HG02852 (cell line): Measurements from ENCODE around the gene PNLDC1.
A peak's percentile ranks its signal among the peaks of the same experiment; 100 is the strongest.
"Not testable (repeated sequence)": the region's sequence is repeated elsewhere in the genome, so short reads cannot be mapped to it uniquely, and the experiment has no call there.

Source experiments
- ATAC-seq: cut with Tn5 transposase; IDR thresholded peaks from one replicate; pipeline ENCODE4 v1.9.1; 2021; ENCODE audit warnings: mild to moderate bottlenecking, moderate library complexity; ENCODE audit not compliant: unreplicated experiment

The PNLDC1 gene

DNA sequence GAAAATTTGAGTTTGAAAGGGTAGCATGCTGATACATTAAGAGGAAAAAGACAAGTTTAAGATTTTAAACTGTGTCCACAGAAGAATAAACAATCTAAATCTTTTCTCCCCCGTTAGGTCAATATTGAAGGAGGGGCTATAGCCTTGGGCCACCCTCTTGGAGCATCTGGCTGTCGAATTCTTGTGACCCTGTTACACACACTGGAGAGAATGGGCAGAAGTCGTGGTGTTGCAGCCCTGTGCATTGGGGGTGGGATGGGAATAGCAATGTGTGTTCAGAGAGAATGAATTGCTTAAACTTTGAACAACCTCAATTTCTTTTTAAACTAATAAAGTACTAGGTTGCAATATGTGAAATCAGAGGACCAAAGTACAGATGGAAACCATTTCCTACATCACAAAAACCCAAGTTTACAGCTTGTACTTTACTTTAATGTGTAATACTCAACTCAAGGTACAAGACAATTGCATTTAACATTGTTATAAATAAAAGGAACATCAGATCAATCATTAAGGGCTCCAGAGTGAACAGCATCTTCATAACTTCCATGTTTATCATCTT lies 21.5 kb upstream of the PNLDC1 start:
- ATAC-seq, result no peak

DNA sequence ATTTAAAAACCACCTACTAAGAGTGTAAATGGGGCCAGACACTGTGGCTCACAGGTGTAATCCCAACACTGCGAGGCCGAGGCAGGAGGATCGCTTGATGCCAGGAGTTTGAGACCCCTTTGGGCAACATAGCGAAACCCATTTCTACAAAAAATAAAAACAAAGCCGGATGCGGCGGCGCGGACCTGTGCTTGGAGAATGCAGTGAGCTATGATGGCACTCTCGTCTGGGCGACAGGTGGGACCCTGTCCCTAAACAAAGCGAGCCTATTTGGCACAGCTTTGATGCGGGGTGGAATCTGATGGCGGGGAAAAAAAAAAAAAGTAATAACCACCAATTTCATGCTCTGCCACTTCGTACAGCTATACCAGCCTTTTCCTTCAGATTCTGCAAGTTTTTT lies 11.8 kb upstream of the PNLDC1 start:
- no peak for ATAC-seq

DNA sequence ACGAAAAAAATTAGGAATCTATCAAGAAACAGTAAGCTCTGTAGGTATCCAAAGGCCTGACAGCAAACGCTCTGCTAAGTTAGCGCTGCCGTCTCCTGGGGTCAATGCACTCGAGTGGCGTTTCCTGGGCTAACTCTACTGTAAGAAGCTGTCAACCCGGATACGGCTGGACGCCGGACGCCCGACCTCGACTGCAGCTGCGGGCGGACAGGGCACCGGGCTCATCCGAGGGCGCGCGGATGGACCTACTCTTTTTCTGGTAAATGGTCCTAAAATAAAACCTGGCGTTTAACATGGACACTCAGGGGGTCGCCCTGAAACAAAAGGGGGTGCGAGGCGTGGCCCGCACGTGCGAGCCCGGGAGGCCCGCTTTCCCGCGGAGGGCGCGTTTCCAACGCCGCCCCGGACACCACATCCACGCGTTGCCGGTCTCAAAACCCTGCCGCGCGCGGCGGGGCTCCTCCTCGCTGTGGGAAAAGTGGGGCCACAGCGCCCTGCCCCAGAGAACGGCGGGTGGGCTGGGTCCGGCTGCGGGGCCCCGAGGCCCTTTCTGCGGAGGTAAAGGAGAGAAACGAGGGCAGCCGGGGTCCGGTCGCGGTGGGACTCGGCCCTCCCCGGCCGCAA lies 11.2 kb upstream of the PNLDC1 start:
- ATAC-seq, result no peak

DNA sequence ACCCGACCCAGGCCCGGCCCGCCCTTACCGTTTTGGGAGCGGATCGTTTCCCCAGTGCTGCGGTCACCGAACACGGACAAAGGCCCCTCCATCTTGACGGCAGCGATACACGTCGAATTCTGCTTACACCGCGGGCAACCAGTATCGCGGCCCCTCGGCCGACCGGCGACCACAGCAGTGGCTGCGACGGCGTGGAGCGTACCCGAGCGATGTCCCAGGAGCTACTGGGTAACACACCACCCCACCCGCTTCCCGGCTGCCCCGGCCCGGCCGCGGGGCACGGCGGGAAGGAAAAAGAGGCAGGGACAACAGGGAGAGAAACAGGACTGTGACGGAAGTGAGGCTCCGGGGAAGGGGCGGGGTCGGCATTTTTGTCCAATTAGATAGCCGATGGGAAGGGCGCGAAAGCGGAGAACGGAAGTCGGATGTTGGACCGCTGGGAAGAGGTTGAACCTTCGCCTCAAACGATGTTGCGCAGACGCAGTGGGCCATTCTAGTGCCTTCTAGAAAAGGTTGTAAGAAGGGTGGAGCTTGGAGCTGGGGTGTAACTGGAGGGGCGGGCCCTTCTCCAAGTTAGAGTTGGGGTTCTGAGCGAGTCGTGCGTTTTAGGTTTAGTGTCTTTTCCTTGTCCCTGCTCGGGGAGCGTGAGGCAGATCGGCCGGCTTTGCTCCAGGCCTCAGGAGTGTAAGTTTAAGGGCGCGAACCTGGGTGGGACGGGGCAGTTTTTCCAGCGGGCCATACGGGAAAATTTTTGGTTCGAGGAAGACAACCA lies 10.5 kb upstream of the PNLDC1 start, which contains the start of gene TCP1:
Gene TCP1, minus strand, starts transcription at position 226 of the 772 bp plus-strand sequence. Its CDS starts 134 bp downstream, at position 92.
- peak; percentile 70 for ATAC-seq

DNA sequence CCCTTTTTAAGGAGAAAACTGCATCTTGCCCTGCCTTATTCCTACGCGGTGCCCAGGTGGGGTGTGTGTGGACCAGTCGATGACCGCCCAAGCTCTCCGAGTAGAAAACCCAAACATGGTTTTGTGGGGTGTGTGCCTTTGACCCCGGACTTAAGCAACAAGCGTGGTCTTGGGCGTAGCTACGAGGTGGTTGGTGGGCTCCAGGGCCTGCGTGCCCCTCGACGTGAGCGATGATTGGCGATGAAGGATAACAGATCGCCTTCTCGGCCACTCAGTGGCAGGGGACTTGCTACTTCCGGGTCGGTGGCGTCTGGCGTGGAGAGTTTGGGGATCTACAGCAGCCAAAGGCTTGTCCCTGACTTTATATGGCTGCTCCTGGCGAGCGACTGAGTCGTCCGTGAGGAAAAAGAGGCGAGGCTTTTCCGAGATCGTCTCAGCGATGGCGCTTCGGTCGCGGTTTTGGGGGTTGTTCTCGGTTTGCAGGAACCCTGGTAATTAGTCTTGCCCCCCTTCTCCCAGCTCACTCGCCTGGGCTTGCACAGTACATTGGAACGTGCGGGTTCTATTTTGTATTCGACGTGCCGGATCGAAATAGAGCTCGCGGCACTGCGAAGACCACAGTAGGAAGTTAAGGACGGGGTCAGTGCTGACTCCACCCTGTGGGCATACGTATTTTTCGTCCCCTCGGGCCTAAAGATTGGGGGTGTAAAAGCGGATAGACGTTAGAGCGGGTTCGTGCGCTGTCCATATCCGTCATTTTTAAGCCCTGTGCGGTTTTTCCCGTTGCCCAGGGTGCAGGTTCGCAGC lies 9.7 kb upstream of the PNLDC1 start, which contains the start of gene MRPL18:
Gene MRPL18, plus strand, starts transcription at position 319 of the 807 bp plus-strand sequence. Its CDS starts 121 bp downstream, at position 440.
- ATAC-seq, result peak; percentile 84

DNA sequence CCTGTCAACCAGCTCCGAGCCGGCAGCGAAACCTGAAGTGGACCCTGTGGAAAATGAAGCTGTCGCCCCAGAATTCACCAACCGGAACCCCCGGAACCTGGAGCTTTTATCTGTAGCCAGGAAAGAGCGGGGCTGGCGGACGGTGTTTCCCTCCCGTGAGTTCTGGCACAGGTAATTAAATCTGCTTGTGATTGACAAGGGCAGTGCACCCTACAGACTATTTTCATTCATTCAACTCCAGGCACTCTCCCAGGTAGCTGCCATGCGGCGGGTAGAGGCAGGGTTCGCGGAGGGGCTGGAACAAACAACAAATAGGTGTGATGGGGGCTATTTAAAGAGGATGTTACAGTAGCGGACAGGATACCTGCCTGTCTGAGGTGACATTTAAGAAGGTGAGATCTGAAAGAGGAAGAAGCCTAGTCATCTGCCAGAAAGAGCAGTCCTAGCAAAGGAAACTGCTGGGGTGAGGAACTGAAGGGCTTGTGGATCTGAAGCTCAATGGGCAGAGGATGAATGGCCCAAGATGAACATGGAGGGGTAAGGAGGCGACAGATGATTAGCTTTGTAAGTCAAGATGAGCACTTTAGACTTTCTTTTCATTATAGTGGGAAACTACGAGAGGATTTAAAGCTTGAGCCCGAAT lies 9.0 kb upstream of the PNLDC1 start:
- no peak for ATAC-seq

DNA sequence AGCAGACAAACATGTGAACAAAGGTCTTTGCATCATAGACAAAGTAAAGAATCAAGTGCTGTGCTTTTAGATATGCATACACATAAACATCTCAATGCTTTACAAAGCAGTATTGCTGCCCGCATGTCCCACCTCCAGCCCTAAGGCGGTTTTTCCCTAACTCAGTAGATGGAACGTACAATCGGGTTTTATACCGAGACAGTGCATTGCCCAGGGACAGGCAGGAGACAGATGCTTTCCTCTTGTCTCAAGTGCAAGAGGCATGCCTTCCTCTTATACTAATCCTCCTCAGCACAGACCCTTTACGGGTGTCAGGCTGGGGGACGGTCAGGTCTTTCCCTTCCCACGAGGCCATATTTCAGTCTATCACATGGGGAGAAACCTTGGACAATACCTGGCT lies 5.1 kb upstream of the PNLDC1 start:
- ATAC-seq, result not testable (repeated sequence)

DNA sequence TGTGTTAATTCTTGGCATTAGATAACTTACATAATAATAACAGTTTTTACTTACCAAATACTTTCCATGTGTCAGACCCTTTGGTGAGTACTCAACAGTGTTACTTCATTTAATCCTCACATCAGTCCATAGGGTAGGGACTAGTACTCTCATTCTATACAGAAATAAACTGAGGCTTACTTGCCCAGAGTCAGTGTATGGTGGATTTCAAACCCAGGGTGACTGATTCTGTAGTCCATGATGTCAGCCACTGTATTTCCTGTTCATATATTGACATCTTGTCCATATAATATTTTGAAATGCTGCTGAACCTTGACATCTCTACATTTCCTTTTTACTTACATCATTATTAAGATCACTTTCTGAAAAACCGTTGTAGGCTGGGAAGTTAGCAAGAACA lies 2.5 kb upstream of the PNLDC1 start:
- ATAC-seq, result no peak

DNA sequence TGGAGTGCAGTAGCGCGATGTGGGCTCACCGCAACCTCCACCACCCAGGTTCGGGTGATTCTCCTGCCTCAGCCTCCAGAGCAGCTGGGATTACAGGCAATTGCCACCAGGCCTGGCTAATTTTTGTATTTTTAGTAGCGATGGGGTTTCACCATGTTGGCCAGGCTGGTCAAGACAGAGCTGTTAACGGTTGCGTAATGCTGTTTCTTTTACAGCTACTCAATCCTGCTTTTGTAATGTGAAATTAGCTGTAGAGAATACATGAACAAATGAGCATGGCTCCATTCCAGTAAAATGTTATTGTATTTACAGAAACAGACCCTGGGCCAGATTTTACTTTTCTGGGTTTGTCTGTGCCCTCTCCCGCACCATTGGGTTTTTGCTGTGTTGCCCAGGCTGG lies 1.9 kb downstream of the PNLDC1 start:
- no peak for ATAC-seq

DNA sequence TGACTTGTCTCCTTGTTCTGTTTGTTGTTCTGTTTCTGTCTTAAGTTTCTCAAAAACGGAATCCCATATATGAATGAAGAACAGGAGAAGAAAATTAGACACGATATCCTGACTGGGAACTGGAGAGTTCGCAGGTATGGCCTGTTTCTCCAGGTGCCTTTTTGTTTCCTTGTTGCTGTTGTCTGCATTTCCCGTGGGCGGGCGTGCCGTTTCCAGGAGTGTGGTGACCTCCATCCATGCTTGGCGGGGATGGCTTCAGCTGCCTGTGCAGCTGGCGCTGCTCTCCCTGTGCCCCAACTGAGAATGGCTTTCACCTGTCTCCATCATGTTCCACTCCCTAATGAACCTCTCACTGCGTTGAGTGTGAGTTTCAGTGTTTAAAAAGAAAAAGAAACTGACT lies 4.4 kb downstream of the PNLDC1 start:
- ATAC-seq, result no peak

DNA sequence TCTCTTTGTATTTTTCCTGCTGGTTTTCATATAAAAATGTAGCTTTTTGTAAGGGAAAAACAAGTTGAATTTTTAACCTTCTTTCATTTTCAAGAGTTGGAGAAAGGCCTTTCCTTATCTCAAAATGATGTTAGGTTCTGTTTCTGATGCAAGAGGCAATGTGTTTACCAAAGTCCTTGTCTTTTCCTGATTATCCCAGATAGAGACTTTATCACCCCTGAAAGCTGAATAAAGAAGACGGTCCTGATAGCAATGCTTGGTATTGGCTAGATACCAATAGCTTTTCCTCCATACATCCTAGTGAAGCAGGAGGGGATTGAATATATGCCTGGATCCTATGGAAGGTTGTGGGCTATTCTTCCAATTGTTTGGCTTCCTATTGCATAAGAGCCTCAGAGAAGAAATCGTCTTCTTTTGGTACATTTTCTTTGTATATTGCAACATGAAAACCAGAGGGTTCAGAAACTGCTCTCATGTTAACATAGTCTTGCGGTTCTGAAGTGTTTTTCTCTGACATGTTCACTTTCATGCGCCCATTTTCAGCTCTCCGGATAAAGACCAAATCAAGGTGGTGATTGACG lies 5.5 kb downstream of the PNLDC1 start:
- no peak for ATAC-seq

DNA sequence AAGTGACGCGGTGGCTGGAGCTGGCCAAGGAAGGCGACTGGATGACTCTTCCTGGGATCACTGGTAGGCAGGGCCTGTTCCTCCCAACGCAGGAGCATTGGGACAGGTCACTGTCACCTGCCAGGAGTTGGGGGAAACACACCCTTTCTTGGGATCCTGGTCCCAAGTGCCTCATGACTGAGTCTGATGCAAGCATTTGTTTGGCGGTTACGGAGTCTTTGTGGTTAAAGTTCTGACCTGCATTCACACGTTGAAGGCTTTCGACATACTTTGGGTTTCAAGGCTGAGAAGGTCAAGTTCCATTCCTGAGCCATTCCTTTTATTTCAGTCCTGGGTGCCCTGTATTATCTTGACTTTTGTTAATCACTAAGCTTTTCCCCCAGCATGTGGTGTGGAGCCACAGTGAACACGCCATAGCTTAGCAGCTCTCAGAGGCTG lies 6.0 kb downstream of the PNLDC1 start:
- ATAC-seq, result no peak

DNA sequence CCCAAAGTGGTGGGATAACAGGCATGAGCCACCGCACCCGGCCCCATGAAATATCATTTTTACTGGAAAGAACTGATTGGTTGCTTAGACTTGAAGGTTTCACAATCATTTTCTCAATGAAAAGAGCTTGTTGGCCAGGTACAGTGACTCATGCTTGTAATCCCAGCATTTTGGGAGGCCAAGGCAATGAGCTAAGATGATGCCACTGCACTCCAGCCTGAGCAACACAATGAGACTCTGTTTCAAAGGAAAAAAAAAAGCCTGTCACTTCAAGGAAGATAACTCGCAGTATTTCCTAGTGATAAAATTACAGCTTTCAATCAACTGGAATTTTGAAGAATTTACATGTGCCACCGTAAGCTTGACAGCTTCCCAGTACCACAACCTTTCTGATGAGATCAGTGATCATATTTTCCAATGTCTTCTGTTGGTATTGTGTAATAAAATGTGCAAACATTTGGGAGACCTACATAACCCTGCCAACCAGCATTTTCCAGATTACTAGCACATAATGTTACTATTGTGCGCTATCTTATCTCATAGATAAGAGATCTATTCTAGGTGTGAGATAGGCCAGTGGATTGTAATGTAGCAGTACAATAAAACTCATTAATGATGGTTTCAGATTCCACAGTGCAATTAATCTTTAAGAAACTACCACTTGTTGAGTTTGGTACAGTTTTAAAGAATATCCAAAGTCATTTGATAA lies 7.2 kb downstream of the PNLDC1 start:
- no peak for ATAC-seq

DNA sequence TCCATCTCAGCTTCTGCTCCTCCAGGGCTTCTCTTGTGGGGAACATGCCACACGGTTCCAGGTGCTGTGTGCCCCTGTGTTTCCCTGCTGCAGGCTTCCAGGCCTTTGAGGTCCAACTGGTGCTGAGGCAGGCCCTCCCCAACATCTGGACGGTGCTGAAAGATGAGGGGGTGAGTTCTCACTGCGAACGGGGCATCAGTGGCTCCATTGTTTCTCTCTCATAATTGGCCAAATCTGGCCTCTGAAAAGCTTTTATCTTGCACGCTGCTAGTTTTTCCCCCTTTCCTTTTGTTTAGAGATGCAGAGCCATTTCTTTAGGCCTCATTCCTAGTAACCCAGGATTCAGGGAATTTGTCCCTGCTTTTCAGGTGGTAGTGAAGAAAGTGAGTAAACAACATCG lies 8.6 kb downstream of the PNLDC1 start:
- ATAC-seq, result no peak

DNA sequence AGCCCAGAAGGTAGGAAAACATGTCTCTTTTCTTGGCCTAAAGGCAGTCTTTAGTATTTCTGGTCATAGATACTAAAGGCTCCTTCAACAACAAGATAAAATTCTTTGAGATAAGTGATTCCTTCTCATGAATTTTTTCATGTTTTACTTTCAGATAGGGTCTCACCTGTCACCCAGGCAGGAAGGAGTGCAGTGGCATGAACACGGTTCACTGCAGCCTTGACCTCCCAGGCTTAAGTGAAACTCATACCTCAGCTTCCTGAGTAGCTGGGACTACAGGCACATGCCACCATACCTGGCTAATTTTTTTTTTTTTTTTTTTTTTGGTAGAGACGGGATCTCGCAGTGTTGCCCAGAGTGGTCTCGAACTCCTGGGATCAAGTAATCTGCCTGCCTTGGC lies 9.1 kb downstream of the PNLDC1 start:
- ATAC-seq, result no peak

DNA sequence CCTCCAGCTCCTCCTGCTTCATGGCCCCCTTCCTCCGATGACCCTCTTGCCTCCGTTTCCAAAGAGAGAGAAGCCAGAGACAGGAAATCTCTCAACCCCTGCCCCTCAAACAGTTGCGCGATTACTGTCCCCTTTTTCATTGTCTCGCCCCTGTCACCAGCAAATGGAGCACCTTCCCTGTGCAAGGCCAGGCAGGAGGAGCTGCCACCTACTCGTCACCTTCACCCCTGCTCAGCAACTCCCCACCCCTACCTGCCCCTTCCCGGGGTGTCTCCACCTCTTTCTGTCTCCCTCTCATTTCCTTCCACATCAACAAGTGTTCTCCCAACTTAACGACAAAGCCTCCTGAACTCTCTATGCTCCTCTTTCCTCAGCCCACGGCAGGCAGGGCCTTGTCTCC lies 13.7 kb downstream of the PNLDC1 start:
- no peak for ATAC-seq

DNA sequence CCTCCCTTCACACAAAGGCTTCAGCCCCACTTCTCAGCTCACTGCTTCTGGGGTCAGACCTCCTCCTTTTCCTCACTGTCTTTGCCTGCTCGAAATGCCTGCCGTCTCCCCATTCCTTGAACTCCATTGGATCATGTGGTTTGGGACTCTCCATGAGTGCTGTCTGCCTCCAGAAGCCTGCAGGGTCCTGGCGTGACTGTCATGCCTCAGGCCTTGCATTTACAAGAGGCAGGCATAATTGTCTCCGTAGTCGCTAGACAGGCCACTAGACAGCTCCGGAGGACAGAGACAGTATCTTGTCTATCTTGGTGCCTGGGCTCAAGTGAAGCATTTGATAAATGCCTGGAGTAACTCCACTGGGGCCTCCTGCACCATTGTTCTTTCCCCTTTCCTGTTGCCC lies 15.3 kb downstream of the PNLDC1 start:
- ATAC-seq, result no peak

DNA sequence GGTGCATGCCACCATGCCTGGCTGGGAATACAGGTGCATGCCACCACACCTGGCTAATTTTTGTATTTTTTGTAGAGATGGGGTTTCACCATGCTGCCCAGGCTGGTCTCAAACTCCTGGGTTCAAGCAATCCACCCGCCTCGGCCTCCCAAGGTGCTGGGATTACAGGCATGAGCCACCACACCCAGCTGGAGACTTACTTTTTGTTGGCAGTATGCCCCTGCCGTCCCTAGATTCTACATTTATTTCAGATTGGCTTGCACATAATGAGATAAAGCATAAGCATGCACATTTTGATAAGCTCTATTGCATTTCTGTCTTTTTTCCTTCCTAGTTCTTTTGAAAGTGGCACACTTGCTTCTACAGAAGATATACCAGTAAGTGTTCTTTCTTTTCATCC lies 16.7 kb downstream of the PNLDC1 start:
- ATAC-seq, result not testable (repeated sequence)

DNA sequence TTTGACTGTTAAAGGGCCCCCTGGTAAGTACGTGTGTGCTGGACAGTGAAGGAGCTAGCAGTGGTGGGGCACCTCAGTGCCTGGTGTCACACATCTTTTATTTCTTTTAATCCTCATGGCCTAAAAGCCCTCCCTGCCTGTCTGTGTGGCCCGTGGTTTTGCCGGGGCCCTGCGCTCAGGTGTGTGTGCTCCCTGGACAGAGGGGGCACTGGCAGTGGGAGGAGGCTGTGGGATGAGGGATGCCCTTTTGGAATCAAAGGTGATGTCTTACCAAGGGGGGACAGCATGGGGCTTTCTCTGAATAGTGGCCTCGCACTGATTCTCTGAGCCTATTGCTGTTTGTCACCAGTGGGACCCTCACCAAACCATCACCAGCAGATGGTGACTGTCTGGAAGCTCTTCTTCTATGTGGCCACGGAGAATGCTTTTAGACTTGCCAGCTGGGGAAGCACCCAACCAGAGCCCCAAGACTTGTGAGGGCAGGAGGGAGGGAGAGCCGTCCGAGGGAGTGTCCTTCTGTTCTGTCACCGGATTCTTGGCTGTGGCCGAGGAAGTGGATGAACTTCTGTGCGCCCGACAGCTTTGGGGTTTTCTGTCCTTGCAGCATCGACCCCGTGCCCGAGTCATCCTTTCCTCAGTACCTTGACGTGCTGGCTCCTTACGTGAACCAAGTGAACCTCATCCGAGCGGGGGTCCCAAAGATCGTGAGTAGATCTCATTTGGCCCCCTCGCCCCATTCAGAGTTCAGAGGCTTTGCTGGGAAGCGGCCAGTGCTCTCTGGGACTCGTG lies 18.1 kb downstream of the PNLDC1 start:
- no peak for ATAC-seq
